NOMO-1 treated with DMSO at 0.1 percent for 48 hours (cell line): ENCODE data around the gene LDLR.
A peak's percentile ranks its signal among the peaks of the same experiment; 100 is the strongest.
"Not testable (repeated sequence)": the region's sequence is repeated elsewhere in the genome, so short reads cannot be mapped to it uniquely, and the experiment has no call there.

Experiments used
- DNase-seq: peaks from one replicate; lab custom pipeline; 2025; ENCODE audit not compliant: unreplicated experiment; lab: John Stamatoyannopoulos, UW

LDLR gene

GRCh38 chr19:11138601-11139300 is 49.5 kb downstream of the LDLR start:
- no peak for DNase-seq

GRCh38 chr19:11140023-11140538 is 50.8 kb downstream of the LDLR start:
- DNase-seq, result not testable (repeated sequence)

GRCh38 chr19:11140896-11141295 is 51.6 kb downstream of the LDLR start:
- DNase-seq, result no peak

- DNase-seq, result no peak
These were observed 52.8 kb downstream of the LDLR start for GRCh38 chr19:11141937-11142527.

GRCh38 chr19:11142528-11143171 is 53.4 kb downstream of the LDLR start:
- DNase-seq, result no peak

- no peak for DNase-seq
These were observed 56.3 kb downstream of the LDLR start for GRCh38 chr19:11145536-11145924.

GRCh38 chr19:11148001-11148400 is 58.7 kb downstream of the LDLR start:
- DNase-seq, result no peak

- DNase-seq, result no peak
These were observed 61.9 kb downstream of the LDLR start for GRCh38 chr19:11151181-11151580.

GRCh38 chr19:11152318-11153062 is 63.2 kb downstream of the LDLR start:
- no peak for DNase-seq

GRCh38 chr19:11154683-11155047 is 65.4 kb downstream of the LDLR start:
- DNase-seq, result no peak

GRCh38 chr19:11155373-11156120 is 66.3 kb downstream of the LDLR start, which contains the start of gene SPC24:
TSS of gene SPC24 (minus strand) at chr19:11155782. CDS start at chr19:11155776, 6 bp downstream.
- DNase-seq, result peak; percentile 99

GRCh38 chr19:11159598-11160439 is 70.6 kb downstream of the LDLR start:
- no peak for DNase-seq

- not testable (repeated sequence) for DNase-seq
These were observed 71.1 kb downstream of the LDLR start for GRCh38 chr19:11160440-11160768.

- no peak for DNase-seq
These were observed 75.0 kb downstream of the LDLR start for GRCh38 chr19:11164296-11164695.

GRCh38 chr19:11164879-11165406 is 75.7 kb downstream of the LDLR start:
- DNase-seq, result no peak

- DNase-seq, result no peak
These were observed 76.3 kb downstream of the LDLR start for GRCh38 chr19:11165486-11166030.

GRCh38 chr19:11166281-11167142 is 77.2 kb downstream of the LDLR start:
- DNase-seq, result no peak

GRCh38 chr19:11168568-11168967 is 79.3 kb downstream of the LDLR start:
- DNase-seq, result no peak
